Smooth muscle cell of the coronary artery (primary cell): ENCODE data around the gene RPL35A. TPM values are rescaled to one million over a fixed set of nuclear protein-coding genes. Genes with fewer than 3 reads are reported as not detected.

Experiments used
- total RNA-seq: library from RNA; depleted of rRNA; stranded (reverse); fragments of >200 nt; gene quantifications from 2 replicates; pipeline ENCODE4 v1.2.3, GENCODE V29; 2014; ENCODE audit warnings: low replicate concordance

Gene RPL35A
- 427 and 811 TPM in 2 replicates for total RNA-seq

DNA sequence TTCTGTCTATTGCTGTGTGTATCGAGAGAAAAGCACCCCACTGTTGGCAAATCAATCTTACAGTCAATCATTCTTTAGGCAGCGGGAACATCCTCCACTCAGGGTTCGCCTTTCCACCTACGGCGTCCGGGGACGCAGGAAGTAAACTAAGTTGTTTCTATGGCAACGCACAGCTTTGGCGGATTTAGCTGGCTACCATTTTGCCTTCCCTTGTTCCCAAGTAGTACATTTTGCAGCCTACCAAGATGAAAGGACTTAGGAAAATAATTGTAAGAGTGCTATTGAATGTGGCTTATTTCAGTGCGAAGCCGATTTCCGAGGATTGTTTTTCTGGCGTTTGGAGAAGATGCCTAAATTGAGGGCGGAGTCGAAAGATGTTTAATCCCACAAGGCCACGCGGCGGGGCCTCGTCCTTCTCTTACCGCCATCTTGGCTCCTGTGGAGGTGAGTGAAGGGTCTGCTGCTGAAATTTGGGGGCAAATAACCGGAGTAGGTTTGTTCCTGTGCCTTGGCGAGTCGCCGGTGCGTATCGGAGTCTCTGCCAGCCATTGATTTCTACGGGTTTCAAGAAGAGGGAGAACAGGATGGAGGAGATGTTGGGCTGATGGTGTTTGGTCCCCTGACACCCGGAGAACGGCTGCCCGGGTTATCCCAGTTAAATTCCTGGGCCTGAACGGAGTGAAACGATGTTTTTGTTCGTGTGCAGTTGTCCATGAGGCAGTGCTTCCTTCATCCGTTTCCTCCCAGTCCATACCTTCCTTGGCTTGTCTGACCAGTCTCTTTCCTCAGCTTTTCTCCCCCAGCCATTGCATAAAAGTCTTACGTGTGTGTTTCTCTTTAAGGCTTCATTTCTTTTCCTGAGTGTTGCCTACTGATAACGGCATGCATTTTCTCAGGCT, at the start of gene RPL35A:
TSS of gene RPL35A (plus strand) at position 413 of the 899 bp plus-strand sequence. CDS start 778 bp downstream, outside the sequence.

GRCh38 chr3:197959891-197960693, 10.1 kb downstream of the RPL35A start, which contains the start of gene LMLN:
Gene LMLN, plus strand, starts transcription at chr3:197960217. Its CDS starts 29 bp downstream, at chr3:197960246.

Other genes starting within 250 kb of the RPL35A start
- gene RUBCN, start 213.3 kb upstream of the RPL35A start, total RNA-seq: 5.6 and 6.7 TPM in 2 replicates
- gene FYTTD1, start 200.3 kb upstream of the RPL35A start, total RNA-seq: 16.0 and 32.7 TPM in 2 replicates
- 41.6 and 63.3 TPM in 2 replicates for gene LRCH3, start 158.9 kb upstream of the RPL35A start, total RNA-seq
- 4.0 and 12.6 TPM in 2 replicates for gene LMLN, start 10.0 kb downstream of the RPL35A start, total RNA-seq